Measurements from ENCODE around the gene SEPTIN1. TPM values are rescaled to one million over a fixed set of nuclear protein-coding genes. Genes with fewer than 3 reads are reported as not detected.

SEPTIN1 gene
- polyA plus RNA-seq, 1 of the 3 experiments (the other 2 are of a cell fraction), result 0.25 TPM

GRCh38 chr16:30355144-30355953 lies 27.0 kb downstream of the SEPTIN1 start, which contains the start of gene CD2BP2 (continued):
- 0 out of 2 replicates have a peak, but pooled peaks have one; percentile 51 for TF ChIP-seq FOXJ3 (CRISPR knock-in tag; IDR thresholded peaks at IDR 0.05)
- TF ChIP-seq USF2 (IDR thresholded peaks at IDR 0.05; ENCODE audit: borderline replicate concordance, low read depth, low read length), result peak; percentile 76
- no peak for TF ChIP-seq NRF1 (IDR thresholded peaks at IDR 0.05; ENCODE audit: low read depth, low read length)
- TF ChIP-seq CTCF (IDR thresholded peaks at IDR 0.05), result no peak
- no peak; the same call in 1 of the 2 replicates for TF ChIP-seq RAD21 (IDR thresholded peaks at IDR 0.05; ENCODE audit: low read length)
- TF ChIP-seq MXI1 (IDR thresholded peaks at IDR 0.05; ENCODE audit: low read depth, low read length), result peak; percentile 83
- TF ChIP-seq POLR2AphosphoS5 (IDR thresholded peaks at IDR 0.05; ENCODE audit: low read depth, low read length), result peak; percentile 70
- TF ChIP-seq NFIC (IDR thresholded peaks at IDR 0.05; ENCODE audit: borderline replicate concordance), result peak; percentile 20; the same call in 1 of the 2 replicates
- peak; percentile 82 for TF ChIP-seq TAF1 (IDR thresholded peaks at IDR 0.05; ENCODE audit: borderline replicate concordance, low read depth, low read length)
- TF ChIP-seq EP300 (IDR thresholded peaks at IDR 0.05; ENCODE audit: borderline replicate concordance in 1 of 2, low read depth in 1 of 2, low read length in 1 of 2), result 0 out of 4 replicates have a peak, but pooled peaks of 1 of the 2 experiments have one; percentile 4

GRCh38 chr16:30354423-30355143 lies 27.8 kb downstream of the SEPTIN1 start:
- Histone ChIP-seq H3K4me3 (ENCODE audit: low read depth in 2 of 2, low read length in 1 of 2) (peak overlapping the region; percentile 93 to 99), H3K4me2 (peak overlapping the region; percentile 96), H3K4me1 (ENCODE audit: control insufficient read depth in 1 of 2, insufficient read depth in 2 of 2, low read depth in 1 of 2, low read length in 1 of 2) (peaks cover 34 to 39% of the 10 kb centered on the region in 2 experiments), H4K20me1 (ENCODE audit: insufficient read depth) (peaks cover 21% of the 10 kb centered on the region), H3K27ac (ENCODE audit: low read depth in 2 of 2, low read length in 1 of 2) (peak overlapping the region; percentile 89 to 99), H2AFZ (ENCODE audit: low read depth) (peak overlapping the region; percentile 54), H3K79me2 (ENCODE audit: insufficient read depth) (peaks cover 29% of the 10 kb centered on the region), H3F3A (replicated peaks; ENCODE audit: insufficient read depth) (peaks cover 13% of the 10 kb centered on the region), H3K9me3 (no peaks in the 10 kb centered on the region), H3K27me3 (ENCODE audit: insufficient read depth) (no peaks in the 10 kb centered on the region), H3K9ac (peak overlapping the region; percentile 96), H3K36me3 (replicated peaks in 1 of 2; ENCODE audit: control insufficient read depth in 1 of 2, insufficient read depth in 2 of 2, low read length in 1 of 2) (peaks cover 22 to 63% of the 10 kb centered on the region in 2 experiments), H3K9me2 (no peaks in the 10 kb centered on the region)
- ChIA-PET POLR2A (interaction anchor here (0.6 to 1.6 kb wide), 10 partner anchors 8 to 178 kb away, joined by 3 to 19 read pairs (median 4); partner anchors contain the start of genes TBC1D10B, ZNF48 and ZNF771), CTCF (interaction anchor here (1.5 to 3.6 kb wide), 4 partner anchors 11 to 54 kb away, joined by 3 to 23 read pairs (median 12); partner anchors contain the start of gene ZNF771)
- WGBS (ENCODE audit: low lambda C conversion rate), result 1% methylated on average over 15 of the region's 36 CpGs
- TF ChIP-seq MXI1 (IDR thresholded peaks at IDR 0.05; ENCODE audit: low read depth, low read length), result no peak
- no peak for TF ChIP-seq EP300 (IDR thresholded peaks at IDR 0.05; ENCODE audit: borderline replicate concordance in 1 of 2, low read depth in 1 of 2, low read length in 1 of 2)
- no peak for TF ChIP-seq MEF2A (IDR thresholded peaks at IDR 0.05; ENCODE audit: borderline replicate concordance, low read depth)
- no peak for TF ChIP-seq EZH2phosphoT487 (IDR thresholded peaks at IDR 0.05; ENCODE audit: borderline replicate concordance, low read depth)
- TF ChIP-seq NFIC (IDR thresholded peaks at IDR 0.05; ENCODE audit: borderline replicate concordance), result no peak
- no peak for TF ChIP-seq GABPA (IDR thresholded peaks at IDR 0.05; ENCODE audit: low read depth)
- no peak for TF ChIP-seq RAD21 (IDR thresholded peaks at IDR 0.05; ENCODE audit: low read length)
- TF ChIP-seq MAX (IDR thresholded peaks at IDR 0.05; ENCODE audit: low read depth), result no peak
- TF ChIP-seq PBX3 (IDR thresholded peaks at IDR 0.05), result no peak
- TF ChIP-seq JUND (IDR thresholded peaks at IDR 0.05), result no peak
- TF ChIP-seq SIN3A (IDR thresholded peaks at IDR 0.05; ENCODE audit: borderline replicate concordance, low read depth, low read length), result no peak
- TF ChIP-seq FOXM1 (IDR thresholded peaks at IDR 0.05; ENCODE audit: low read depth), result no peak
- no peak for TF ChIP-seq FOXJ3 (CRISPR knock-in tag; IDR thresholded peaks at IDR 0.05)
- DNase-seq, result peak; percentile 74

Data from SK-N-SH (cell line).